Fibroblast of lung (primary cell): ENCODE results near the gene ZNF366. TPM values are rescaled to one million over a fixed set of nuclear protein-coding genes. Genes with fewer than 3 reads are reported as not detected.

Experiments
- DNase-seq, 2 donors: peaks; one replicate each; pipeline versions ENCODE4 v3.0.0 to v3.0.0-alpha.2; 2010; ENCODE audit warnings: low read depth in 2 of 2
- H2AFZ ChIP-seq: 2 replicates; pipeline ENCODE4 v1.5.1; 2012; ENCODE audit warnings: low read length, control low read depth, inconsistent platforms
- H3K27ac ChIP-seq: 2 replicates; pipeline ENCODE4 v1.5.1; 2011; ENCODE audit warnings: low read length, control low read depth; ENCODE audit not compliant: insufficient read depth
- H3K27me3 ChIP-seq: 2 replicates; pipeline ENCODE4 v1.5.1; 2011; ENCODE audit warnings: mild to moderate bottlenecking, low read length; ENCODE audit not compliant: control insufficient read depth, insufficient read depth
- H3K36me3 ChIP-seq: 2 replicates; pipeline ENCODE4 v1.5.1; 2011; ENCODE audit warnings: low read length; ENCODE audit not compliant: control insufficient read depth, insufficient read depth
- H3K4me1 ChIP-seq: 2 replicates; pipeline ENCODE4 v1.5.1; 2011; ENCODE audit warnings: low read length; ENCODE audit not compliant: control insufficient read depth, insufficient read depth; ENCODE audit errors: extremely low read depth
- H3K4me2 ChIP-seq: 2 replicates; pipeline ENCODE4 v1.5.1; 2011; ENCODE audit warnings: low read length, control low read depth; ENCODE audit not compliant: insufficient read depth; ENCODE audit errors: extremely low read depth
- H3K4me3 ChIP-seq, 4 experiments: fragments of 200-600 bp in 1 of 4; sonication (generic) in 1 of 4; replicated peaks in 1 of 4; 2 replicates each; pipeline ENCODE4 v1.5.1; 2011 to 2016; ENCODE audit warnings: low read length in 4 of 4, low read depth in 3 of 4, mild to moderate bottlenecking in 3 of 4, control low read depth in 2 of 4, inconsistent platforms in 1 of 4, mixed read lengths in 1 of 4; ENCODE audit not compliant: insufficient read depth in 1 of 4; ENCODE audit errors: control extremely low read depth in 1 of 4
- H3K79me2 ChIP-seq: 2 replicates; pipeline ENCODE4 v1.5.1; 2012; ENCODE audit warnings: mild to moderate bottlenecking, low read length, inconsistent platforms; ENCODE audit not compliant: control insufficient read depth, insufficient read depth
- H3K9ac ChIP-seq: 2 replicates; pipeline ENCODE4 v1.5.1; 2011; ENCODE audit warnings: mild to moderate bottlenecking, low read length, control low read depth; ENCODE audit not compliant: insufficient read depth
- H3K9me3 ChIP-seq: 2 replicates; pipeline ENCODE4 v1.5.1; 2012; ENCODE audit warnings: low read depth, low read length; ENCODE audit not compliant: control insufficient read depth, insufficient read depth
- H4K20me1 ChIP-seq: 2 replicates; pipeline ENCODE4 v1.5.1; 2011; ENCODE audit warnings: low read length; ENCODE audit not compliant: control insufficient read depth, insufficient read depth; ENCODE audit errors: extremely low read depth
- EZH2 ChIP-seq: IDR thresholded peaks from 2 replicates; pipeline ENCODE4 v1.5.1; 2012; ENCODE audit warnings: low read length, control low read depth, mild to moderate bottlenecking; ENCODE audit errors: missing control alignments
- polyA plus RNA-seq, 2 donors: library from polyadenylated mRNA; depleted of rRNA in 1 of 2; stranded (reverse) in 1 of 2; unstranded in 1 of 2; fragments of >200 nt; gene quantifications; 2 replicates each; pipeline ENCODE4 v1.2.1, GENCODE V29; 2011 to 2012; ENCODE audit warnings: missing spikeins in 1 of 2
- total RNA-seq: library from RNA; depleted of rRNA; stranded (reverse); fragments of >200 nt; gene quantifications from 2 replicates; pipeline ENCODE4 v1.2.1, GENCODE V29; 2014
- TF ChIP-seq, protein P1 (sequence below), 2 donors: IDR thresholded peaks in 1 of 2; conservative IDR thresholded peaks in 1 of 2; 1 replicate in 1 of 2; 2 replicates in 1 of 2; pipeline ENCODE4 v1.5.1; 2011 to 2012; ENCODE audit warnings: low read length in 2 of 2, control low read depth in 1 of 2, inconsistent platforms in 1 of 2, low read depth in 1 of 2, mild to moderate bottlenecking in 1 of 2

ZNF366 gene
- total and polyA plus RNA-seq, 2 donors (not counting 1 experiment from before 2014, with no cell fraction given), result not detected

DNA sequence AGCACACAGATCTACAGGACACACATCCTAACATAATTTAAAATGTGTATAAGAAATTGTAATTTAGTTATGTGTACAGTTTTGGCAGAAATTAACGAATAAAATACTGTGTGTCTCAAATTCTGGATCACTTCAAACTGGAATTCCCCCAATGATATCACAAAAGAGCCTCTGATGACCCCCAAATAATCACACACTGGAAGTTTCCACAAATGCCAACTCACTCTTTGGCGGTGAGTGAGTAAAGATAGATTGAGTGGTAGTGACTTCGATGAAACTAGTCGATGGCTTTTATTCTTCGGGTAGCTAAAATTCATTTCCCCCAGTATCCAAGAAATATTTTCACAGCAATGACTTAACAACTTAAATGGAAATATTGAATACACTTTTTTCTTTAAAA is 2.2 kb downstream of the ZNF366 start:
- Histone ChIP-seq H3K27me3 (no peaks in the 10 kb centered on the region), H2AFZ (no peak overlapping the region), H3K4me2 (no peak overlapping the region), H3K9me3 (no peaks in the 10 kb centered on the region), H3K36me3 (no peaks in the 10 kb centered on the region), H3K79me2 (no peaks in the 10 kb centered on the region), H4K20me1 (no peaks in the 10 kb centered on the region), H3K9ac (no peak overlapping the region), H3K4me1 (peaks cover 8% of the 10 kb centered on the region), H3K4me3 (no peak overlapping the region), H3K27ac (no peak overlapping the region)
- no peak for TF ChIP-seq EZH2
- TF ChIP-seq, protein P1, sequence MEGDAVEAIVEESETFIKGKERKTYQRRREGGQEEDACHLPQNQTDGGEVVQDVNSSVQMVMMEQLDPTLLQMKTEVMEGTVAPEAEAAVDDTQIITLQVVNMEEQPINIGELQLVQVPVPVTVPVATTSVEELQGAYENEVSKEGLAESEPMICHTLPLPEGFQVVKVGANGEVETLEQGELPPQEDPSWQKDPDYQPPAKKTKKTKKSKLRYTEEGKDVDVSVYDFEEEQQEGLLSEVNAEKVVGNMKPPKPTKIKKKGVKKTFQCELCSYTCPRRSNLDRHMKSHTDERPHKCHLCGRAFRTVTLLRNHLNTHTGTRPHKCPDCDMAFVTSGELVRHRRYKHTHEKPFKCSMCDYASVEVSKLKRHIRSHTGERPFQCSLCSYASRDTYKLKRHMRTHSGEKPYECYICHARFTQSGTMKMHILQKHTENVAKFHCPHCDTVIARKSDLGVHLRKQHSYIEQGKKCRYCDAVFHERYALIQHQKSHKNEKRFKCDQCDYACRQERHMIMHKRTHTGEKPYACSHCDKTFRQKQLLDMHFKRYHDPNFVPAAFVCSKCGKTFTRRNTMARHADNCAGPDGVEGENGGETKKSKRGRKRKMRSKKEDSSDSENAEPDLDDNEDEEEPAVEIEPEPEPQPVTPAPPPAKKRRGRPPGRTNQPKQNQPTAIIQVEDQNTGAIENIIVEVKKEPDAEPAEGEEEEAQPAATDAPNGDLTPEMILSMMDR (conservative IDR thresholded peaks at IDR 0.05 in 1 of 2, IDR thresholded peaks at IDR 0.05 in 1 of 2; ENCODE audit: low read depth in 1 of 2, low read length in 2 of 2), result no peak
- no peak for DNase-seq

DNA sequence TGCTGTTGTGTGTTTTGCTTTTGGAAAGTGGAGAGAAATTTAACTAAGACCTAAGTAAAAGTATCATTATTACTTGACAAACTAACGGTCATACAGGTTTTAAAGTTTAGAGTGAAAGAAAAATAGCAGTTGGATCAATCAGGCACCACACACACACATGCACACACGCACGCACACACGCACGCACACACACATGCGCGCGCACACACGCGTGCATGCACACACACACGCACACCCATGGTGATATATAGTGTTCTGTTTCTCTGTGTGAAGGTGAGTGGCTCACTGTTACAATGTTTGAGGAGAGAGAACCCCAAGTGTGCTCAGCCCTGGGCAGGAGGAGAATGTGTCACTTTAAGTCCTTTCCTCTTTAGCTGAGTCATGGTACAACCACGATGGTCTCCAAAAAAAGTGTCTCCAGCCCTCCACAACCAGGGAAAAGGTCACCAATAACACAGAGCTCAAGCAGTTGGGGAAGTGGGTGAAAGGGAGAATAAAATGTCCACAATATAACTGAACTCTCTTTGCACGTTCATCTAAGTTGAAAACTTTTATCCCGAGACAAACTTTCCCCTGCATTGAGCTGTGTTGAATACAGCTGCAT is 3.2 kb downstream of the ZNF366 start:
- H3K27me3 ChIP-seq, result no peaks in the 10 kb centered on the region

DNA sequence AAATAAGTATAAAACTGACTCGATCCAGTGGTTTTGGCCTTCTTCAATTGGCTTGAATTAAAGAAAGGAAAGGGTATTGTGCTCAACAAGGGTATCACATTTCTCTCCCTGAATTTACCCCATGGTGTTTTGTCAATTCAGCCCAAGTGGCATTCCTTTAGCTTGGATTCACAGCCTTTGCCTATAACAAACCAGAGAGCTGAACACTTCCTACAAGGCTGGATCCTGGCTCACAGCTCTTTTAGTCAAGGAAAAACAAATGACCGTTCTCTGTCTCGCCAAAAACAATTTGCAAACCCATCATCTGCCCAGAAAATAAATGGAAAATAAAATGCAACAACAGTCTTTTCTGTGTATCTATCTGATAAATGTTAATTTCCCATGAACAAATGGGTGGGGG is 5.7 kb downstream of the ZNF366 start:
- Histone ChIP-seq H3K4me1 (peaks cover 5% of the 10 kb centered on the region), H3K36me3 (no peaks in the 10 kb centered on the region), H3K79me2 (no peaks in the 10 kb centered on the region), H3K27me3 (no peaks in the 10 kb centered on the region), H3K9me3 (no peaks in the 10 kb centered on the region), H3K4me3 (no peak overlapping the region), H3K9ac (no peak overlapping the region), H3K27ac (no peak overlapping the region), H3K4me2 (no peak overlapping the region), H4K20me1 (no peaks in the 10 kb centered on the region), H2AFZ (no peak overlapping the region)
- TF ChIP-seq, protein P1 (conservative IDR thresholded peaks at IDR 0.05 in 1 of 2, IDR thresholded peaks at IDR 0.05 in 1 of 2; ENCODE audit: low read depth in 1 of 2, low read length in 2 of 2), result no peak
- TF ChIP-seq EZH2, result no peak
- peak in 1 of 2 donors; percentile 57 for DNase-seq

More for the DNA sequence above, 3.2 kb downstream of the ZNF366 start:
- Histone ChIP-seq H2AFZ (peak overlapping the region; percentile 49), H3K4me2 (peak overlapping the region; percentile 45), H4K20me1 (no peaks in the 10 kb centered on the region), H3K9me3 (no peaks in the 10 kb centered on the region), H3K27ac (no peak overlapping the region), H3K4me3 (no peak overlapping the region), H3K36me3 (no peaks in the 10 kb centered on the region), H3K9ac (no peak overlapping the region), H3K4me1 (peaks cover 8% of the 10 kb centered on the region), H3K79me2 (no peaks in the 10 kb centered on the region)
- DNase-seq, result peak; percentile 41 to 77
- TF ChIP-seq EZH2, result no peak
- TF ChIP-seq, protein P1 (conservative IDR thresholded peaks at IDR 0.05 in 1 of 2, IDR thresholded peaks at IDR 0.05 in 1 of 2; ENCODE audit: low read depth in 1 of 2, low read length in 2 of 2), result no peak
